Activated effector memory CD4-positive, alpha-beta T cell treated with anti-CD3 and anti-CD28 coated beads, Interleukin-2, amount 50 U/mL, for 16 hours (primary cell): ENCODE results near the gene ZNF700.
"Not testable (repeated sequence)": the region's sequence is repeated elsewhere in the genome, so short reads cannot be mapped to it uniquely, and the experiment has no call there.

Source experiments
- DNase-seq: peaks from one replicate; pipeline ENCODE4 v3.0.0-alpha.2; 2020

The ZNF700 gene

DNA sequence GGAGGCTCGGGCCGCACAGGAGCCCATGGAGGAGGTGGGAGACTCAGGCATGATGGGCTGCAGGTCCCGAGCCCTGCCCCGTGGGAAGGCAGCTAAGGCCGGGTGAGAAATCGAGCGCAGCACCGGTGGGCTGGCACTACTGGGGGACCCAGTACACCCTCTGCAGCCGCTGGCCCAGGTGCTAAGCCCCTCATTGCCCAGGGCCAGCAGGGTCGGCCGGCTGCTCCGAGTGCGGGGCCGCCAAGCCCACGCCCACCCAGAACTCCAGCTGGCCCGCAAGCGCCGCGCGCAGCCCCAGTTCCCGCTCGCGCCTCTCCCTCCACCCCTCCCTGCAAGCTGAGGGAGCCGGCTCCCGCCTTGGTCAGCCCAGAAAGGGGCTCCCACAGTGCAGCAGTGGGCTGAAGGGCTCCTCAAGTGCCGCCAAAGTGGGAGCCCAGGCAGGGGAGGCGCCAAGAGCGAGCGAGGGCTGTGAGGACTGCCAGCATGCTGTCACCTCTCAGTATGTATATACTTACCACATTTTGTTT lies 16.5 kb downstream of the ZNF700 start:
- DNase-seq, result not testable (repeated sequence)

DNA sequence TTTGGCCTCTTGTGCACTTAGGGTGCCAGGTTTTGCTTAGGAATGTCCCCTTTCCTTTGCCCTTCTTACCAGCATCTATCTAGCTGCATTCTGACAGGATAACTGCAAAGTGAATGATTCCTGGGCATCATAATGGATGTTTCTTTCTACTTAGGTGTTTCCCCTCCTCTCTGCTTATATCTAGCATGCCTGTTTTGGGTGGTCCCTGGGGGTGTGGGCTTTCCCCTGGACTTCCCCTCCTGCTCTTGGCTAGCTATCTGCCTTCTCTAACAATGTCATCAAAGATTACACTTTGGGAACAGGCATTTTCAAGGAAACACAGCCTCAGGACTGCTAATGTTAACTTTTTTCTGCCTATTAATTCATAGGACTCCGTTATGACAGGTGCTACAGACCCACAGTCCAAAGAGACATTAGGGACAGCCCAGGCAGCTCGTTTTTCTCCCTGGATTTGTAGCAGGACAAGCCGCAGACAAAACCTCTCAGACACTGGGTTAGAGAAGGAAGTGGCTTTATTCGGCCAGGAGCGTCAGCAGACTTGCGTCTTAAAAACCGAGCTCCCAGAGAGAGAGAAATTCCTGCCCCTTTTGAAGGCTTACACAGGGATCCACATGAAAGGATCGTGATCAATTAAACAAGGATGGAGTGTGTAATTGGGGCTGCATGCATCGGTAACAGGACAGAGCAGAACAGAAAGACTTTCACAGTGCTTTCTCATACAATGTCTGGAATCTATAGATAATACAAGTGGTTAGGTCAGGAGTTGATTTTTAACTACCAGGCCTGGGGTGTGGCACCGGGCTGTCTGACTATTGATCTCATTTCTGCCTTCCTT lies 17.3 kb downstream of the ZNF700 start:
- no peak for DNase-seq

DNA sequence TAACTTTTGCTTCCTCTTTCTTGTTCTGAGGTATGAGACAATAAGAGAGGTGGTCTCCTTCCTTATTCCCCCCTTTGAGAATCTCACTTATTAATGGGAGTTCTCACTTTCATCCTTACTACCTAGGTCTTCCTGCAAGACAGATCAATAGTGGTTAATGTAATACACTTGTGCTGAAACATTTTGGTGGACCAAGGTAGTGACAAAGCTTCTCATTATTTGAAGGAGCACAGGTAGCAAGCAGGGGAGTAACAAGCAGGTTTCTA lies 17.9 kb downstream of the ZNF700 start:
- DNase-seq, result no peak

DNA sequence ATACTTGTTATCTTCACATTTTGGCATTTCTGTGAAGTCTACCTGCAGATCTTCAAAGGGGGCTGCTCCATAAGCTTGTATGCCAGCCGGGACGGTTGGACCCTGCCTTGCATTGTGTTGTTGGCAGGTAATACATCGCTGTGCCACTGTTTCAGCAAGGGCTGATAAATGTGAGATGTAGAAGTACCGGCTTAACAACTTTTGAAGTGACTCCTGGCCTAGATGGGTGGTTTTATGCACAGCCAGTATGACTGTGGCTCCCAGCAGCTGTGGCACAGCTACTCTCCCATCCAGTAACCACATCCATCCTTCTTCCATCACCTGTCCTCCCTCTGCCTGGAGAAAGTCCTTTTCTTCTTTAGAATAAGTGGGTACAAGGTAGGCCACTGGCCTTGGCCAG lies 19.7 kb downstream of the ZNF700 start:
- no peak for DNase-seq

DNA sequence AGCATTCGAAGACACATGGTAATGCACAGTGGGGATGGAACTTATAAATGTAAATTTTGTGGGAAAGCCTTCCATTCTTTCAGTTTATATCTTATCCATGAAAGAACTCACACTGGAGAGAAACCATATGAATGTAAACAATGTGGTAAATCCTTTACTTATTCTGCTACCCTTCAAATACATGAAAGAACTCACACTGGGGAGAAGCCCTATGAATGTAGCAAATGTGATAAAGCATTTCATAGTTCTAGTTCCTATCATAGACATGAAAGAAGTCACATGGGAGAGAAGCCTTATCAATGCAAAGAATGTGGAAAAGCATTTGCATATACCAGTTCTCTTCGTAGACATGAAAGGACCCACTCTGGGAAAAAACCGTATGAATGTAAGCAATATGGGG lies 23.7 kb downstream of the ZNF700 start:
- DNase-seq, result no peak

DNA sequence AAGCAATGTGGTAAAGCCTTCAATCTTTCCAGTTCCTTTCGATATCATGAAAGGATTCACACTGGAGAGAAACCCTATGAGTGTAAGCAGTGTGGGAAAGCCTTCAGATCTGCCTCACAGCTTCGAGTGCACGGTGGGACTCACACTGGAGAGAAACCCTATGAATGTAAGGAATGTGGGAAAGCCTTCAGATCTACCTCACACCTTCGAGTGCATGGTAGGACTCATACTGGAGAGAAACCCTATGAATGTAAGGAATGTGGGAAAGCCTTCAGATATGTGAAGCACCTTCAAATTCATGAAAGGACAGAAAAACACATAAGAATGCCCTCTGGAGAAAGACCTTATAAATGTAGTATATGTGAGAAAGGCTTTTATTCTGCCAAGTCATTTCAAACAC lies 24.3 kb downstream of the ZNF700 start:
- no peak for DNase-seq

DNA sequence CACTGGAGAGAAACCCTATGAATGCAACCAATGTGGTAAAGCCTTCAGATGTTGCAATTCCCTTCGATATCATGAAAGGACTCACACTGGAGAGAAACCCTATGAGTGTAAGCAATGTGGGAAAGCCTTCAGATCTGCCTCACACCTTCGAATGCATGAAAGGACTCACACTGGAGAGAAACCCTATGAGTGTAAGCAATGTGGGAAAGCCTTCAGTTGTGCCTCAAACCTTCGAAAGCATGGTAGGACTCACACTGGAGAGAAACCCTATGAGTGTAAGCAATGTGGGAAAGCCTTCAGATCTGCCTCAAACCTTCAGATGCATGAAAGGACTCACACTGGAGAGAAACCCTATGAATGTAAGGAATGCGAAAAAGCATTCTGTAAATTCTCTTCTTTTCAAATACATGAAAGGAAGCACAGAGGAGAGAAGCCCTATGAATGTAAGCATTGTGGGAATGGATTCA lies 24.7 kb downstream of the ZNF700 start:
- DNase-seq, result not testable (repeated sequence)

DNA sequence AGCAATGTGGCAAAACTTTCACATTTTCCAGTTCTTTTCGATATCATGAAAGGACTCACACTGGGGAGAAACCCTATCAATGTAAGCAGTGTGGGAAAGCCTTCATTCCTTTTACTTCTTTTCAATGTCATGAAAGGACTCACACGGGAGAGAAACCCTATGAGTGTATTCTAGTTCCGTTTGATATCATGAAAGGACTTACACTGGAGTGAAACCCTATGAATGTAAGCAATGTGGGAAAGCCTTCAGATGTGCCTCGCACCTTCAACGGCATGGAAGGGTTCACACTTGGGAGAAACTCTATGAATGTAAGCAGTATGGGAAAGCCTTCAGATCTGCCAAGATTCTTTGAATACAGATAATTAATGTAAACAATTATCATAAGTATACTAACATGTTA lies 25.4 kb downstream of the ZNF700 start:
- no peak for DNase-seq

DNA sequence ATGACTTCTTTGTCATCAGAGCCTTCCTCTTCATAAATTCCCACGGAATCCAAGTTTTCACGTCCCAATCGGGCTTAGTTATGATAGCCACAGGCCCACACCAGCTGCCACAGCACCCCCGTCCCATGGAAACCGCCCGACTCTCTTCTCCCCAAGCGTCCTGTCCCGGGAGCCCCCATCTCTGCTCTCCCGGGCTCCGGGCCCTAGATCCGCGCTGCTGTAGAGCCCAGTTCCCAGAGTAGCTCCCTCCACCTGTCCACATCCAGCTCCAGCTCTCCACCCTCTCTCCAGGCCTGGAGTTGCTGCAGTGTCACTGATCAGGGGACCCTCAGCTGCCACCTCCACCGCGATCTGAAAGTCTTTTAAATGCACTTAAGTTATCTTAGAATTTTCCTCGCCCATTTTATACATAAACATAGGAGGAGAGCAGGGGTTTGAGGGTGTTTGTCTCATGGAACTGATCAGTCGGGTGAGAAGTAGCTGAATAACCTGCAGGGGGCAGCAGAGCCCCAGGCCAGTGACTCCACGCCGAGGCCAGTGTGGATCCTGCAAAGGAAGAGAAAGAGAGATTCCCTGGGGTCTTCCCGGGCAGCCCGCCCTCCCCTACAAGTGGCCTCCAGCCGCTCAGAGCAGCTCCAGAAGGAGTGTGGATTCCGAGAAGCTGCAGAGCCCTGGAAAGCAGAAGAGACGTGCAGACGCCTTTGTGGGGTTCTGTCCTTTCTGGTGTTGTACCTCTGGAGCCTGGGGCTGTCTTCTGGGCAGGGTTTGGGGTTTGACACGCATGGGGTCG lies 38.9 kb downstream of the ZNF700 start:
- peak; percentile 90 for DNase-seq

DNA sequence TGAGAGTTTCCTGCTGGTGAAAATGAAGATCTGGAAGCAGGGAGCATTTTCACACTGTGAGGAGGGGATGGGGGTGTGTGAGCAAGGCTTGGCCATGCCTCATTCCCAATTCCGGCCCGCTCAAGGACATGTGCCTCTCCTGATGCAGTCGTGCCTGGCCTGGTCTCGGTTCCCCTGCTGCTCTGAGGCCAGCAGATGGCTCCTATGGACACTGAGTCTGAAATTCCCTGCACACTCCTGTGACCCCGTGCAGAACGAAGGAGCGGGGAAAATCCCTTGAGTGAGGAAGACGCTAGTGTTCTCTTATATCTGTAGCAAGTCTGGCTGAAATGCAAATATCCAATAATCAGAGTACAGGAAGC lies 39.6 kb downstream of the ZNF700 start:
- DNase-seq, result no peak

DNA sequence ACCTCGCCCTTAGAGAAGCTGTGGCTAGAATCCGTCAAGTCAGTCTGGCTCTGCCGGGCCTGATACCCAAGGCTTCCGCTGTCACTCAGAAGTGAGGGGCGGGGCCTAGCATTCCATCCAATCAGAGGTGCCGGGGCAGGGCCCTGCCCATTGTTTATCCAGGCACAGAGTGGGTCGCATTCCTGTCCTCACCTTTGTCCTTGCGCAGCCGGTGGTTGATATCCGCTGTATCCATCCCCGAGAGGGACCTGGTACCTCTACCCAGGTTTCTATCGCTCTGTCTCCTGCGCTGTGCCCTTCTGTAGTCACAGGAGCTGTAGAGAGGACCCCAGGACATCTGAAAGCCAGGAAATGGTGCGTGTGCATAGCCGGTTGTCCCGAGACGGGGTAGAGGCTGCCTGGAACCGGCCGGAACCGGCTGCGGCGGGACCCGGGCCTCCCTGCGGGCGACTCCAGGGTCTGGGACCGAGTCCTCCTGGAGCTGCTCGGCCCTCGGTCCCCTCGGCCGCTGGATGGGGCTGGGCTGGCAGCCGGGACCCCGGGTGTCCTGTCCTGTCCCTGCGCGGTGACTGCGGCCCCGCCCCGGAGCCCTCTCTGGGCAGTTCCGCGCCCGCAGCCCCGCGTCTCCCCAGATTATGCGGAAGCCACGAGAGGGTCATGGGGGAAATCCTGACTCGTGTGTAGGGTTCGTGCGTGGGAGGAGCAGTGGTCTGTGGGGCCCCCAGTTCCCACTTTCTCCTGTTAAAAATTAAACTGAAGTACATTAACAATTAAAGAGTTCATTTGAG lies 40.1 kb downstream of the ZNF700 start, which contains the start of gene ZNF763:
Gene ZNF763, plus strand, starts transcription at position 183 of the 788 bp plus-strand sequence. Its CDS starts 169 bp downstream, at position 352.
- peak; percentile 95 for DNase-seq

DNA sequence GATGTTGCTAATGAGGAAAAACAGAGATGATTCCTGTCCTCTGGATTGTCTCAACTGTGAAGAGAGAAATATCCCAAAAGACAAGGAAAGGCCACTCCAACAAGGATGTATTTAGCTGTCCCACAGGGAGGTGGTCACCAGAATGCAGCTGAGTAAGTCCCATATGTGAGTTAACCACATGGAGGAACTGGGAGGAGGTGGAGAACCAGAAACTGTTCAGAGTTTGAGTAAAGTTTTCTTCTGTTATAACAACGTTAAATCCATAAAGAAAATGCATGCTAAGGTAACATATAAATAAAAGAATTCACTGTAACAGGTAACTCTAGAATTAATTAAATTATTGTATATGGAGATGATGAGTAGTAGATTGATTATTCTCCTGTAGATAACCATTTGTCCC lies 45.3 kb downstream of the ZNF700 start:
- no peak for DNase-seq

DNA sequence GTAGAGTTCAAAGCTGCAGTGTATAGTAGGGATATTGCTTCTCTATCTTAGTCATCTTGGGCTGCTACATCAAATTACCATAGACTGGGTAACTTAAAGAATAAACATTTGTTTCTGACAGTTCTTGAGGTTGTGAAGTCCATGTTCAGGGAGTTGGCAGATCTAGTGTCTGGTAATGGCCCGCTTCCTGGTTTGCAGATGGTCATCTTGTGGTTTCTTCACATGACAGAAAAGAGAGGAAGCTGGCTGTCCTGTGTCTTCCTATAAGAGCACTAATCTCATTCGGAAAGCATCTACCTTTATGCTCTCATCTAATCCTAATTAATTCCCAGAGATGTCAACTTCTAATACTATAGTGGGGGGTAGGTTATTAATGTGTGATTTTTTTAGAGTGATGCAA lies 46.1 kb downstream of the ZNF700 start:
- DNase-seq, result no peak

DNA sequence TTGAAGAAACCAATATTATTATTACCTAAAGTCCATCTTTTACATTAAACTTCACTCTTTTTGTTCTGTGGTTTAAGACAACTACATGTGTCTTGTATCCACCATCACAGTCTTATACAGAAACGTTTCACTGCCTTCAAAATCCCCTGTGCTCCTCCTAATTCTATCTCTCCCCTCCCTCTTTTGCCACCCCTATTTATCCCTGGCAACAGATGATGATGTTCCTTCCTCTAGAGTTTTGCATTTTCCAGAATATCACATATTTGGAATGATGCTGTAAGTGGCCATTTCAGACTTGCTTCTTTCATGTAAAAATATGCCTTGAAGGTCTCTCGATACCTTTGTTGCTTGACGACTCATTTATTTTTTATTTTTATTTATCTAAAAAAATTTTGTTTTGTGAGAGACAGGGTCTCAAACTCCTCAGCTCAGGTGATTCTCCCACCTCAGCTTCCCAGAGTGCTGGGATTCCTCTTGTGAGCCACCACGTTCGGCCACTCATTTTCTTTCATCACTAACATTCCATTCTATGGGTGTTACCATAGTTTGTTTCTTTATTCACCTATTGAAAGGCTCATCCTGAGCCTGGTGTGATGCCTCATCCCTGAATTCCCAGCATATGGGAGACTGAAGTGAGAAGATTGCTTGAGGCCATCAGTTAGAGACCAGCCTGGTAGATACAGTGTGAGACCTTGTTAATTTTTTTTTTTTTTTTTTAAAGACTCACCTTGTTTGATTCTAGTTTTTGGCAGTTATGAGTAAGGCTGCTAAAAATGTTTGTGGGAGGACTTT lies 48.3 kb downstream of the ZNF700 start:
- DNase-seq, result no peak

DNA sequence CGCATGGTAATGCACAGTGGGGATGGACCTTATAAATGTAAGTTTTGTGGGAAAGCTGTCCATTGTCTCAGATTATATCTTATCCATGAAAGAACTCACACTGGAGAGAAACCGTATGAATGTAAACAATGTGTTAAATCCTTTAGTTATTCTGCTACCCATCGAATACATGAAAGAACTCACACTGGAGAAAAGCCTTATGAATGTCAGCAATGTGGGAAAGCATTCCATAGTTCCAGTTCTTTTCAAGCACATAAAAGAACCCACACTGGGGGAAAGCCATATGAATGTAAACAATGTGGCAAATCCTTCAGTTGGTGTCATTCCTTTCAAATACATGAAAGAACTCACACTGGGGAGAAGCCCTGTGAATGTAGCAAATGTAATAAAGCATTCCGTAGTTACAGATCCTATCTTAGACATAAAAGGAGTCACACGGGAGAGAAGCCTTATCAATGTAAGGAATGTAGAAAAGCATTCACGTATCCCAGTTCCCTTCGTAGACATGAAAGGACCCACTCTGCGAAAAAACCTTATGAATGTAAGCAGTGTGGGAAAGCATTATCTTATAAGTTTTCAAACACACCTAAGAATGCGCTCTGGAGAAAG lies 53.7 kb downstream of the ZNF700 start:
- no peak for DNase-seq

DNA sequence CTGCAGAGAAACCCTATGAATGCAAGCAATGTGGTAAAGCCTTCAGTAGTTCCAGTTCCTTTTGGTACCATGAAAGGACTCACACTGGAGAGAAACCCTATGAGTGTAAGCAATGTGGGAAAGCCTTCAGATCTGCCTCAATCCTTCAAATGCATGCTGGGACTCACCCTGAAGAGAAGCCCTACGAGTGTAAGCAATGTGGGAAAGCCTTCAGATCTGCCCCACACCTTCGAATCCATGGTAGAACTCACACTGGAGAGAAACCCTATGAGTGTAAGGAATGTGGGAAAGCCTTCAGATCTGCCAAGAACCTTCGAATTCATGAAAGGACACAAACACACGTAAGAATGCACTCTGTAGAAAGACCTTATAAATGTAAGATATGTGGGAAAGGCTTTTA lies 54.6 kb downstream of the ZNF700 start:
- DNase-seq, result no peak

DNA sequence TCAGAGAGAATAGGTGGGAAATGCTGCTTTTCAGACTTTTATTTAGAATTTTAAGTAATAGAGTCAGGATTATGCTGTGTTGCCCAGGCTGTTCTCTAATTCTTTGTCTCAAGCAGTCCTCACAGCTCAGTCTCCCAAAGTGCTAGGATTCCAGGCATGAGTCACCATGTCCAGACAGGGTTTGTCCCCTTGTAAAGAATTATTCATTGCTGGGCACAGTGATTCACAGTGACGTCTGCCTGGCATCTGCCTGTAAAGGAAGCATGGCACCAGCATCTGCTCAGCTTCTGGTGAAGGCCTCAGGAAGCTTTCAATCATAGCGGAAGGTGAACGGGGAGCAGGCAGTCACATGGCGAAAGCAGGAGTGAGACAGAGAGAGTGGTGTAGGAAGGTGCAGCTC lies 57.6 kb downstream of the ZNF700 start:
- no peak for DNase-seq

DNA sequence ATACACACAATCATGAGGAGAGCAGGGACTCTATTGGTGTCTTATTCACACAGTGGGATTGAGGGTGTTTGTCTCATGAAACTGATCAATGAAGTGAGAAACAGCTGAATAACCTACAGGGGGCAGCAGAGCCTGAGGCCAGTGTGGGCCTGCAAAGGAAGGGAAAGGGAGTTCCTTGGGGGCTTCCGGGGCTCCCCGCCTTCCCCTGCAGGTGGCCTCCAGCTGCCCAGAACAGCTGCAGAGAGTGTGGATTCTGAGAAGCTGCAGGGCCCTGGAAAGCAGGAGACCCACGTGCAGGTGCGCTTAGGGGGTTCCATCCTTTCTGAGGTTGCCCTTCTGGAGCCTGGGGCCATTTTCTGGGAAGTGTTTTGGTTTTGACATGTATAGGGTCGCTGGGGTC lies 60.1 kb downstream of the ZNF700 start:
- DNase-seq, result no peak

DNA sequence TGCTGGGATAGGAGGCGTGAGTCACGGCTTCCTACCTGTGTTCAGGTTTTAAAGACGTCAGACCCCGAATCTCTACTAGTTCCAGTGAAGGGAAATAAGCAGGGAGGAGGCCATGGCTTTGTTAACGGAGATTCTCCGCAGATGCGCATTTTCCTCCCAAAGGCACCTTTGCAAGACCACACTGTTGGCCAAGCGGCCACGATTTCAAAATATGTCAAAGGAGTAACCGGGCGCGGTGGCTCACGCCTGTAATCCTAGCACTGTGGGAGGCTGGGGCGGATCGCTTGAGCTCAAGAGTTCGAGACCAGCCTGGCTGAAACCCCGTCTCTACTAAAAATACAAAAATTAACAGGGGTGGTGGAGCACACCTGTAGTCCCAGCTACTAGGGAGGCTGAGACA lies 61.8 kb downstream of the ZNF700 start:
- no peak for DNase-seq

DNA sequence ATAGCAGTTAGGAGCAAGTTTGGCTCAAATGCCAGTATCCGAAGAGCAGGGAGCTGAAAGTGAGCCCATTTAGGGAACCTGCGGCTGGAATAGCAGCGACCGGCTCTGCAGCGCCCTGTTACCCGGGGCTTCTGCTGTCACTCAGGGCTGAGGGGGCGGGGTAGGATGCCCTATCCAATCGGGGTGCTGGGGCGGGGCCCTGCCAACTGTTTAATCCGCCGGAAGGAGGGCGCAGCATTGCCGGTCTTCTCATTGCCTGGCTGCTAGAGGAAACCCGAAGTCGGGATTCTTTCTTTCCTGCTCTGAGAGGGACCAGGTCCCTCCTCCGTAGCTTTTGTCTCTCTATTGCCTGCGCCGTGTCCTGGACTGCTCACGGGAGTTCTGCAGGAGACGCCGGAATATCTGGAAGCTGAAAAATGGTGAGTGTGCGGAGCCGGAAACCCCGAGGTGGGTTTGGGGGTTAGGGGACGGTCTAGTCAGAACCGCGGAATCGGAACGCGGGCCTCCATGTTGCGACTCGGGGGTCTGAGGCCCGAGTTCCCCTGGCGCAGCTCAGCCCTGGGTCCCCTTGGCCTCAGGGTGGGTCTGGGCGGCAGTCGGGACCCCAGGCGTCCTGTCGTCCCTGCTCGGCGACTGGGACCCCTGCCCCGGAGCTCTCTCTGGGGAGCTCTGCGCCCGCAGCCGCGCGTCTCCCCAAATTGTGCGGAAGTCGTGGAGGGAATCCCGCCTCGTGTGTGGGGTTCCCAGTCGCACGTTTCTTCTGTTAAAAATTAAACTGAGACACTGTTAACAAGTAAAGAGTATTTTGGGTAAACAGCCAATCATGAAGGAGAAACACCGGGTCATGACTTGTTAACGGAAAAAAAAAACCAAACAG lies 62.7 kb downstream of the ZNF700 start:
- DNase-seq, result peak; percentile 97

DNA sequence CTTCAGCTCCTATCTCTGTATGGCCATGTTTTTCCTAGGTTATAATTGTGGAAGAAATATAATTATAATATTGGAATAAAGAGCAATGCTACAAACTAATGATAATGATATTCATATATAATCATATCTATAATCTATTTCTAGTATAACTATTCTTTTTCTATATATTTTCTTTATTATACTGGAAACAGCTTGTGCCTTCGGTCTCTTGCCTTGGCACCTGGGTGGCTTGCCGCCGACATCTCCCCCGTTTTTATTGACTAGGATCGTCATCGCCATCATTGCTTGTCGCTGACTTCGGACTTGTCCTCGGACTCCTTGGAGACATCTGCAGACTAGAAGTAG lies 64.2 kb downstream of the ZNF700 start:
- no peak for DNase-seq
